ENCODE results near the gene TRIM61. TPM values are rescaled to one million over a fixed set of nuclear protein-coding genes. Genes with fewer than 3 reads are reported as not detected.
"Not testable (repeated sequence)": the region's sequence is repeated elsewhere in the genome, so short reads cannot be mapped to it uniquely, and the experiment has no call there.

The TRIM61 gene
- total RNA-seq, 2 donors from 2014 or later = 3.6 to 4.6 TPM

- DNase-seq (ENCODE audit: low spot score); H3K36me3 Mint-ChIP-seq; ATAC-seq; H3K9me3 Mint-ChIP-seq; H3K4me3 Mint-ChIP-seq; H3K27ac Mint-ChIP-seq; H3K4me1 Mint-ChIP-seq (ENCODE audit: low read depth in 2 of 2): not testable (repeated sequence)
- peaks cover 10 to 20% of the 10 kb centered on the region in 2 donors for H3K27me3 Mint-ChIP-seq
These were observed 21.1 kb upstream of the TRIM61 start for GRCh38 chr4:164998526-164999080.

DNA sequence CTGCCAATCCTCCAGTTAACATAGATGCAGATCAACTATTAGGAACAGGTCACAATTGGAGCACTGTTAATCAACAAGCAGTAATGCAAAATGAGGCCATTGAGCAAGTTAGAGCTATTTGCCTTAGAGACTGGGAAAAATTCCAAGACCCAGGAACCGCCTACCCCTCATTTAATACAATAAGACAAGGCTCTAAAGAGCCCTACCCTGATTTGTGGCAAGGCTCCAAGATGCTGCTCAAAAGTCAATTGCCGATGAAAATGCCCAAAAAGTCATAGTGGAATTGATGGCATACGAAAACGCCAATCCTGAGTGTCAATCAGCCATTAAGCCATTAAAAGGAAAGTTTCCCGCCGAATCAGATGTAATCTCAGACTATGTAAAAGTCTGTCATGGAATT is 20.5 kb upstream of the TRIM61 start:
- ATAC-seq (no peak), DNase-seq (ENCODE audit: low spot score) (no peak)
- no peaks in the 10 kb centered on the region for H3K36me3 Mint-ChIP-seq
- H3K27me3 Mint-ChIP-seq = peaks cover 10 to 20% of the 10 kb centered on the region in 2 donors
- H3K4me3 Mint-ChIP-seq = no peak overlapping the region
- H3K27ac Mint-ChIP-seq = no peak overlapping the region
- no peaks in the 10 kb centered on the region for H3K4me1 Mint-ChIP-seq (ENCODE audit: low read depth in 2 of 2)
- H3K9me3 Mint-ChIP-seq = no peaks in the 10 kb centered on the region

DNA sequence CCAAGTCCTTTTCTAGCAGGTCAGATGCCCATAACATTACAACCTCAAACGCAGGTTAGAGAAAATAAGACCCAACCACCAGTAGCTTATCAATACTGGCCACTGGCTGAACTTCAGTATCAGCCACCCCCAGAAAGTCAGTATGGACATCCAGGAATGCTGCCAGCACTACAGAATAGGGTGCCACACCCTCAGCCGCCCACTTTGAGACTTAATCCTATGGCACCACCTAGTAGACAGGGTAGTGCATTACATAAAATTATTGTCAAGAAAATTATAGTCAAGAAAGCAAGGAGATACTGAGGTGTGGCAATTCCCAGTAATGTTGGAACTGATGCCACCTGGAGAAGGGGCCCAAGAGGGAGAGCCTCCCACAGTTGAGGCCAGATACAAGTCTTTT is 19.9 kb upstream of the TRIM61 start:
- H3K9me3 Mint-ChIP-seq = no peaks in the 10 kb centered on the region
- H3K4me3 Mint-ChIP-seq = no peak overlapping the region
- ATAC-seq (no peak), DNase-seq (ENCODE audit: low spot score) (no peak)
- H3K27ac Mint-ChIP-seq = no peak overlapping the region
- peaks cover 10 to 20% of the 10 kb centered on the region in 2 donors for H3K27me3 Mint-ChIP-seq
- no peaks in the 10 kb centered on the region for H3K4me1 Mint-ChIP-seq (ENCODE audit: low read depth in 2 of 2)
- no peaks in the 10 kb centered on the region for H3K36me3 Mint-ChIP-seq

- H3K9me3 Mint-ChIP-seq; H3K4me3 Mint-ChIP-seq; H3K36me3 Mint-ChIP-seq; H3K4me1 Mint-ChIP-seq (ENCODE audit: low read depth in 2 of 2); DNase-seq (ENCODE audit: low spot score); ATAC-seq; H3K27ac Mint-ChIP-seq: not testable (repeated sequence)
- H3K27me3 Mint-ChIP-seq = peaks cover 12 to 19% of the 10 kb centered on the region in 2 donors
These were observed 18.7 kb upstream of the TRIM61 start for GRCh38 chr4:164996123-164996522.

DNA sequence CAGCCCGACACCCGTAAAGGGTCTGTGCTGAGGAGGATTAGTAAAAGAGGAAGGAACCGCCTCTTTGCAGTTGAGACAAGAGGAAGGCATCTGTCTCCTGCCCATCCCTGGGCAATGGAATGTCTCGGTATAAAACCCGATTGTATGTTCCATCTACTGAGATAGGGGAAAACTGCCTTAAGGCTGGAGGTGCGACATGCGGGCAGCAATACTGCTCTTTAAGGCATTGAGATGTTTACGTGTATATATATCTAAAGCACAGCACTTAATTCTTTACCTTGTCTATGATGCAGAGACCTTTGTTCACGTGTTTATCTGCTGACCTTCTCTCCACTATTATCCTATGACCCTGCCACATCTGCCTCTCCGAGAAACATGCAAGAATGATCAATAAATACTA is 13.3 kb upstream of the TRIM61 start:
- ATAC-seq; H3K36me3 Mint-ChIP-seq; H3K27ac Mint-ChIP-seq; H3K9me3 Mint-ChIP-seq; H3K4me1 Mint-ChIP-seq (ENCODE audit: low read depth in 2 of 2); DNase-seq (ENCODE audit: low spot score); H3K4me3 Mint-ChIP-seq: not testable (repeated sequence)
- peaks cover 6 to 29% of the 10 kb centered on the region in 2 donors for H3K27me3 Mint-ChIP-seq

- H3K4me1 Mint-ChIP-seq (ENCODE audit: low read depth in 2 of 2) = no peaks in the 10 kb centered on the region
- H3K9me3 Mint-ChIP-seq = no peaks in the 10 kb centered on the region
- DNase-seq (ENCODE audit: low spot score) (no peak), ATAC-seq (no peak)
- H3K27ac Mint-ChIP-seq = no peak overlapping the region
- peaks cover 6 to 29% of the 10 kb centered on the region in 2 donors for H3K27me3 Mint-ChIP-seq
- H3K4me3 Mint-ChIP-seq = no peak overlapping the region
- H3K36me3 Mint-ChIP-seq = no peaks in the 10 kb centered on the region
These were observed 12.0 kb upstream of the TRIM61 start for GRCh38 chr4:164989471-164989870.

GRCh38 chr4:164971929-164972328 is 5.5 kb downstream of the TRIM61 start:
- not testable (repeated sequence) for H3K9me3 Mint-ChIP-seq; H3K27me3 Mint-ChIP-seq; H3K36me3 Mint-ChIP-seq; ATAC-seq; H3K27ac Mint-ChIP-seq; DNase-seq (ENCODE audit: low spot score); H3K4me3 Mint-ChIP-seq
- peaks cover 10 to 21% of the 10 kb centered on the region in 2 donors for H3K4me1 Mint-ChIP-seq (ENCODE audit: low read depth in 2 of 2)

GRCh38 chr4:164959896-164960295 is 17.6 kb downstream of the TRIM61 start:
- Mint-ChIP-seq H3K27me3 (peaks cover 0 to 3% of the 10 kb centered on the region in 2 donors), H3K4me1 (ENCODE audit: low read depth in 2 of 2) (peaks cover 9 to 14% of the 10 kb centered on the region in 2 donors), H3K27ac (no peak overlapping the region), H3K9me3 (peaks cover 7% of the 10 kb centered on the region), H3K36me3 (no peaks in the 10 kb centered on the region), H3K4me3 (no peak overlapping the region)
- ATAC-seq (no peak), DNase-seq (ENCODE audit: low spot score) (no peak)

GRCh38 chr4:164959421-164959820 is 18.0 kb downstream of the TRIM61 start:
- H3K27ac Mint-ChIP-seq; H3K4me3 Mint-ChIP-seq; H3K36me3 Mint-ChIP-seq; H3K9me3 Mint-ChIP-seq; DNase-seq (ENCODE audit: low spot score); ATAC-seq; H3K27me3 Mint-ChIP-seq: not testable (repeated sequence)
- H3K4me1 Mint-ChIP-seq (ENCODE audit: low read depth in 2 of 2) = peaks cover 9 to 14% of the 10 kb centered on the region in 2 donors

DNA sequence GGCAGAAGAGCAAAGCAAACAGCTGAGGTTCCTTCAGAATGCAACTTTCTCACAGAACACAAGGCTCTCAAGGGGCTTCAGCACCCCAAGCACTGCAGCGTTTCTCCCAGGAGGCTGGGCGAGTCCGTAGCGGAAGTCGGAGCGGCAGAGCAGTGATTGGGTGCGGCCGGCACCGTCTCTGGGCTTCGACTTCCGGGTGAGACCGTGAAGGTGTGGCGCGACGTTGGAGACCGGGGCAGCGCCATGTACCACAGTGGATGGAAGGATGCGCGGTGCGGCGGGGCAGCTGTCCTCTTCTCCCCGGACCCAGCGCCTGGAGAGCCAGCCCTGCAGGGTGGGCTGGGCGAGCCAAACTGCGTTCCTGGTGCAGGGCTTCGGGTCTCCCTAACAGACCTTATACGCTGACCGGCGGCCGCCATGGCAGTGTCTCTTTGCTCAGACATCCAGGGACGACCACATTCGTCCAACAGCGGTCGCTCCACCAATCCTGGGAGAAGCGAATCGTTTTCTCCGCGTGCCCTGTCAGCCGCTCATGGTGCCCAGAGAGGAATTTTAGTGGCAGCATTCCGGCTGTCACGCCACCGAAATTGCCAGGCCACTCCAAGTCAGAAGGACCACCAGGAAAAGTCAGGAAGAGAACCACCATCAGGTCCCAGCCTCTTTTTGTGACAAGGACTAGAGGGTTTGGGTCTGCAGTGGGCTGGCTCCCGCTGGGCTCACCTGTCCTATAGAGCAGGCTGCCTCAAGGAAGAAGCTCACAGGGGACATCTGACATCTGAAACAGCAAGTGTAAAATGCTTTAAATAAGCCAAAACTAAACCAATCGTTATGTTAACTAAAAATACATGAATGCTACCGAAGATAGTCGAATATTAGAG is 20.5 kb downstream of the TRIM61 start:
- peaks cover 8 to 9% of the 10 kb centered on the region in 2 donors for H3K27me3 Mint-ChIP-seq
- H3K4me1 Mint-ChIP-seq (ENCODE audit: low read depth in 2 of 2) = peaks cover 9 to 14% of the 10 kb centered on the region in 2 donors
- H3K27ac Mint-ChIP-seq = peak overlapping the region; percentile 19 to 75
- H3K36me3 Mint-ChIP-seq = no peaks in the 10 kb centered on the region
- ATAC-seq (peak; percentile 99 to 100), DNase-seq (ENCODE audit: low spot score) (peak; percentile 78)
- peak overlapping the region; percentile 89 for H3K4me3 Mint-ChIP-seq
- H3K9me3 Mint-ChIP-seq = peaks cover 7% of the 10 kb centered on the region

- peaks cover 18 to 22% of the 10 kb centered on the region in 2 donors for H3K27me3 Mint-ChIP-seq
- DNase-seq (ENCODE audit: low spot score) (no peak), ATAC-seq (no peak)
- H3K36me3 Mint-ChIP-seq = no peaks in the 10 kb centered on the region
- peaks cover 9 to 14% of the 10 kb centered on the region in 2 donors for H3K4me1 Mint-ChIP-seq (ENCODE audit: low read depth in 2 of 2)
- H3K9me3 Mint-ChIP-seq = peaks cover 7% of the 10 kb centered on the region
- peak overlapping the region in 1 of 2 donors; percentile 8 for H3K27ac Mint-ChIP-seq
- peak overlapping the region; percentile 15 for H3K4me3 Mint-ChIP-seq
These were observed 22.2 kb downstream of the TRIM61 start for GRCh38 chr4:164955107-164955805.

- no peak for ATAC-seq
- H3K27ac Mint-ChIP-seq = no peak overlapping the region
- no peak overlapping the region for H3K4me3 Mint-ChIP-seq
- H3K36me3 Mint-ChIP-seq = no peaks in the 10 kb centered on the region
- no peak for DNase-seq (ENCODE audit: low spot score)
- peaks cover 9% of the 10 kb centered on the region in 2 donors for H3K4me1 Mint-ChIP-seq (ENCODE audit: low read depth in 2 of 2)
- H3K9me3 Mint-ChIP-seq = peaks cover 3% of the 10 kb centered on the region
- peaks cover 24 to 32% of the 10 kb centered on the region in 2 donors for H3K27me3 Mint-ChIP-seq
These were observed 24.9 kb downstream of the TRIM61 start for GRCh38 chr4:164952551-164952950.

DNA sequence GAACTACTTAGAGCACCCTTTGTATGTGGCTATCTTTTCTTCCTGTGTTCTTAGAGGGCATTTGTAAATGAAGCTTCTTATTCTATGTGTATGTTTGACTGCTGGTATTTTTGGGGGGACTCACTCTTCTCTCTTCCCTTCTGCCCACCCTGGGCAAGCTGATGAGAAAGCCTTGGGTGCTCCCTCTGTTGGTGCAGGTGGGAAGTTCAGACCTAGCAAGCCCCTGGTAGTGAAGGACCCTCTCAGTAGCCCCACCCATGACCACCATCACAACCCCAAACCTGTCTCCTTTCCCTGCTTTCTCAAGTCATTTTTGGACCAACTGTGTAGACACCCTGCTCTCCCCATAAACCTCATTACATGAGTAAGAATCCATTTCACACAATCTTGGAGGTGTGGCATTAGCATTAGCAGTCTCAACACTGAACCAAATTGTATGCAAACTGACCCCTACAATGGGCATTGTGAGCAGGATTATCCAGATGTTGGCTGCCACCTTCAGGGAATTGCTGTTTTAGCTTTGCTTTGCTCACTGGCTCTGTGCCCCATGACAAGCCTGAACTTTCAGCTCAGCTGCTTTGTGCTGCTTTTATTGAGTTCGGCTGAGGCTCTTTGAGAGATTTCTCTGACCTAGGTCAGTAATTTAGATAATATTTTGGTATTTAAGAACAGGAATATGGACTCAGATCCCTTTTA is 27.9 kb downstream of the TRIM61 start:
- H3K4me3 Mint-ChIP-seq = no peak overlapping the region
- H3K4me1 Mint-ChIP-seq (ENCODE audit: low read depth in 2 of 2) = no peaks in the 10 kb centered on the region
- H3K9me3 Mint-ChIP-seq = no peaks in the 10 kb centered on the region
- no peak for ATAC-seq
- H3K36me3 Mint-ChIP-seq = no peaks in the 10 kb centered on the region
- H3K27me3 Mint-ChIP-seq = peaks cover 22 to 40% of the 10 kb centered on the region in 2 donors
- no peak for DNase-seq (ENCODE audit: low spot score)
- no peak overlapping the region for H3K27ac Mint-ChIP-seq
